ENCODE data around the gene TF. TPM values are rescaled to one million over a fixed set of nuclear protein-coding genes. Genes with fewer than 3 reads are reported as not detected.
A peak's percentile ranks its signal among the peaks of the same experiment; 100 is the strongest.

Gene TF
- total RNA-seq, 4 donors from 2014 or later: 0.15 to 4.2 (median 1.2) TPM

DNA sequence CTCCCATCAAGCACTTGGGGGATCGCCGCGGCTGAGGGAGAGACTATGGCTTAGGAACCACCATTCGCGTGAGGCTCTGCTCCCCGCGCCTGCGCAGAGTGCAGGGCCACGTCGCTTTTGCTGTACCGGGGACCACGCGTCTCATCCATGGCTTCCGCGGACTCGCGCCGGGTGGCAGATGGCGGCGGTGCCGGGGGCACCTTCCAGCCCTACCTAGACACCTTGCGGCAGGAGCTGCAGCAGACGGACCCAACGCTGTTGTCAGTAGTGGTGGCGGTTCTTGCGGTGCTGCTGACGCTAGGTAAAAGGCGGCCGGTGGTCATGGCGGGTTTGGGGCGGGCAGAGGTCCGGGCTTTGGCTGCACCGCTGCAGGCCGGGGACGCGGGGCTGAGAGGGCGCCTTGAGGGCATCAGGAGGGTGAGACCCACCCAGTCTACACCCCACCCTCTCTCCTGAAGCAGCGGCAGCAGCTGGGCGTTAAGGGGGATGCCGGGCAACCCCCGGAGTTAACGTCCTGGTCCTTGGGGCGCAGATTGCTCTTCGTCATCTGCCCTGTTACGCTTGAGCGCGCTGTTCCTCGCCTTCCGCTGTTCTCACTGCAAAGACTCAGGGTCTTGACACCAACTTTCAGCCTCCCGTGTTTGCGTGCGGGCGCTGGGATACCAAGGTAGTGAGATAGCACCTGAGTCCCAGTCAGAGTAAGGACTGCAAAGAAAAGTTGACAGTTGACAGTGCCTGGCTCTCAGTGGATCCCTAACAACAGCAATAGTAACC is 59.7 kb downstream of the TF start, which contains the start of gene SRPRB:
TSS of gene SRPRB (plus strand) at position 114 of the 774 bp plus-strand sequence. CDS start at position 148, 34 bp downstream.
- TF ChIP-seq POLR2A (IDR thresholded peaks at IDR 0.05): peak in 1 of 2 donors; percentile 83
- TF ChIP-seq, protein P1, sequence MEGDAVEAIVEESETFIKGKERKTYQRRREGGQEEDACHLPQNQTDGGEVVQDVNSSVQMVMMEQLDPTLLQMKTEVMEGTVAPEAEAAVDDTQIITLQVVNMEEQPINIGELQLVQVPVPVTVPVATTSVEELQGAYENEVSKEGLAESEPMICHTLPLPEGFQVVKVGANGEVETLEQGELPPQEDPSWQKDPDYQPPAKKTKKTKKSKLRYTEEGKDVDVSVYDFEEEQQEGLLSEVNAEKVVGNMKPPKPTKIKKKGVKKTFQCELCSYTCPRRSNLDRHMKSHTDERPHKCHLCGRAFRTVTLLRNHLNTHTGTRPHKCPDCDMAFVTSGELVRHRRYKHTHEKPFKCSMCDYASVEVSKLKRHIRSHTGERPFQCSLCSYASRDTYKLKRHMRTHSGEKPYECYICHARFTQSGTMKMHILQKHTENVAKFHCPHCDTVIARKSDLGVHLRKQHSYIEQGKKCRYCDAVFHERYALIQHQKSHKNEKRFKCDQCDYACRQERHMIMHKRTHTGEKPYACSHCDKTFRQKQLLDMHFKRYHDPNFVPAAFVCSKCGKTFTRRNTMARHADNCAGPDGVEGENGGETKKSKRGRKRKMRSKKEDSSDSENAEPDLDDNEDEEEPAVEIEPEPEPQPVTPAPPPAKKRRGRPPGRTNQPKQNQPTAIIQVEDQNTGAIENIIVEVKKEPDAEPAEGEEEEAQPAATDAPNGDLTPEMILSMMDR (IDR thresholded peaks at IDR 0.05): peak in 2 of 6 experiments; percentile 5 to 9
- DNase-seq: peak; percentile 94 to 95
- WGBS, 2 donors: 0 to 2% methylated on average over 9 to 26 of the region's 53 CpGs
- H3K27me3 ChIP-seq: no peaks in the 10 kb centered on the region
- H3K27ac ChIP-seq: peak within 1 kb of the TSS in 2 of 3 donors; percentile 1 to 32
- intact Hi-C loops (cut with DNase I): no loop called here
- H3K9me3 ChIP-seq: no peaks in the 10 kb centered on the region
- peaks cover 0 to 8% of the 10 kb centered on the region in 2 donors for H3K4me1 ChIP-seq
- no peaks in the 10 kb centered on the region for H3K36me3 ChIP-seq
- H3K4me3 ChIP-seq (replicated peaks in 1 of 3): peak within 1 kb of the TSS; percentile 69 to 85 (median 79)

DNA sequence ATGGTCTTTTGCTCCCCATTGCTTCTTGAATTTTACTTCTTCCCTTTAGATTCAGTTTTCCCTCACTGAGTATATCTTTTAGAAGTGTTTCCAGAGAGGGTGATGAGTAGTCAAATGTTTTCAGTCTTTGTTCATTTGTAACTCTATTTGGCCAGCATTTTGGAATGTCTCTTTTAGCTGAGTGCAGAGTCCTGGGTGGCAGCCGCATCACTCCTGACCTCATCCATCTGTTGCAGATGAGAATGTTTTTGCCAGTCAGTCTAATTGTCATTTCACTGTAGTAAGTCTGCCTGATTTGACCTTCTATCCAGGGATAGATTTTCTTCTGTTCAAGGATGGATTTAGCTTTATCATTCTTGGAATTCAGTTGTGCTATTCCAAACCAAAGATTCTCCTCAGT is 66.7 kb downstream of the TF start:
- no peaks in the 10 kb centered on the region for H3K27me3 ChIP-seq
- TF ChIP-seq POLR2A (IDR thresholded peaks at IDR 0.05): no peak
- TF ChIP-seq, protein P1 (IDR thresholded peaks at IDR 0.05): no peak
- H3K9me3 ChIP-seq: no peaks in the 10 kb centered on the region
- WGBS, 2 donors: 92 to 94% methylated on average over 1 of the region's 1 CpG
- intact Hi-C loops (cut with DNase I): no loop called here
- DNase-seq: no peak
- H3K27ac ChIP-seq: no peak overlapping the region
- H3K4me3 ChIP-seq (replicated peaks in 1 of 3): no peak overlapping the region
- H3K4me1 ChIP-seq: no peaks in the 10 kb centered on the region
- peaks cover 0 to 22% of the 10 kb centered on the region in 2 donors for H3K36me3 ChIP-seq

DNA sequence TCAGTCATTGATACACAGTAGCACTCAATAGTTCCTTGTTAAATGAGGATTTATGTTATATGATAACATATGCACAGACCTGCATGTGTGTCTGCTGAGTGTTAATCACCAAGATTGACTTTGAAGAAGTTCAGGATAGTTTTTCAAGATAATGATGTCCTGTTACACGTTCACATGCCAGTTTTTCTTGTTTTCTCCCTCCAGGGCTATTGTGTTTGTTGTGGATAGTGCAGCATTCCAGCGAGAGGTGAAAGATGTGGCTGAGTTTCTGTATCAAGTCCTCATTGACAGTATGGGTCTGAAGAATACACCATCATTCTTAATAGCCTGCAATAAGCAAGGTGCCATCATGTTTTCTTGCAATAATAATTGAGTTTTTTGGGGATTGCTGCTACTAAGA is 69.2 kb downstream of the TF start:
- DNase-seq: no peak
- Histone ChIP-seq H3K27ac (no peak overlapping the region), H3K4me3 (replicated peaks in 1 of 3) (no peak overlapping the region), H3K4me1 (no peaks in the 10 kb centered on the region), H3K27me3 (no peaks in the 10 kb centered on the region), H3K36me3 (peaks cover 10 to 30% of the 10 kb centered on the region in 2 donors), H3K9me3 (no peaks in the 10 kb centered on the region)
- intact Hi-C loops (cut with DNase I): no loop called here
- 89% methylated on average over 2 of the region's 2 CpGs for WGBS, 2 donors
- TF ChIP-seq, protein P1 (IDR thresholded peaks at IDR 0.05): no peak
- TF ChIP-seq POLR2A (IDR thresholded peaks at IDR 0.05): no peak

DNA sequence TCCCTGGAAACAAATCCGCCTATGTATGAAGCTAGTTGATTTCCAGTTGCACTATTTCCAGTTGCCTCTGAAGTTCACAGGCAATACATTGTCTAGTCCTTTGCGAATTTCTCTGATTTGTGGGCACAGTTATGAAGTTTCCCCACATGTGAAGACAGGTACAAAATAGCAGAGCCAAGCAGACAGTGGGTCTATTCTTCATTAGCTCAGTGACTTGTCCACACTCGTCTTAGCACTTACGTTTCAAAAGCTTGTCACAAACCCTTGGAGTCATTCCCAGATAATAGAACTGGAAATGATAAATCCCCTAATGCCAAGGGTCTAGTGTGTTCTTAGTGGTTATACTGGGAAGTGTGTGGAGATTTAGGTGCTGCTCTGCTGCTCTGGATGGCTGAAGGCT is 73.9 kb downstream of the TF start:
- WGBS, 2 donors: 93 to 95% methylated on average over 4 of the region's 4 CpGs
- Histone ChIP-seq H3K27ac (no peak overlapping the region), H3K27me3 (no peaks in the 10 kb centered on the region), H3K36me3 (peaks cover 16 to 35% of the 10 kb centered on the region in 2 donors), H3K4me3 (replicated peaks in 1 of 3) (no peak overlapping the region), H3K9me3 (no peaks in the 10 kb centered on the region), H3K4me1 (no peaks in the 10 kb centered on the region)
- DNase-seq: no peak
- intact Hi-C loops (cut with DNase I): loop anchor here (5.0 kb wide), 1 partner anchor 107 kb away; no protein-coding TSS in a partner anchor
- TF ChIP-seq, protein P1 (IDR thresholded peaks at IDR 0.05): no peak
- TF ChIP-seq POLR2A (IDR thresholded peaks at IDR 0.05): no peak
